H1 (cell line): ENCODE results near the gene NIFK. TPM values are rescaled to one million over a fixed set of nuclear protein-coding genes. Genes with fewer than 3 reads are reported as not detected.
"Not testable (repeated sequence)": the region's sequence is repeated elsewhere in the genome, so short reads cannot be mapped to it uniquely, and the experiment has no call there.

ENCODE experiments used
- CTCF ChIA-PET: fragments of 300-600 bp; sonication (Branson Sonifier 250); formaldehyde crosslinking; loops from one replicate; lab custom pipeline; 2021; ENCODE audit not compliant: partially characterized antibody; lab: Charles Lee
- POLR2A ChIA-PET: fragments of 300-600 bp; sonication (Branson Sonifier 250); formaldehyde crosslinking; loops from one replicate; lab custom pipeline; 2021; ENCODE audit warnings: inconsistent platforms; ENCODE audit not compliant: partially characterized antibody; lab: Charles Lee
- DNase-seq, 2 experiments: peaks; one replicate each; pipeline versions ENCODE4 v3.0.0 to v3.0.0-alpha.2; 2010 to 2022; ENCODE audit warnings: low spot score in 2 of 2, low read depth in 1 of 2, mixed read lengths in 1 of 2
- FAIRE-seq: peaks from 2 replicates; lab custom pipeline; 2011; peaks lifted over from hg19 to GRCh38; lab: Jason Lieb, UNC
- H2AFZ ChIP-seq: 2 replicates; pipeline ENCODE4 v1.8.1; 2012; ENCODE audit warnings: low read length, inconsistent platforms
- H2AK5ac ChIP-seq: 2 replicates; pipeline ENCODE4 v1.6.1; 2013; ENCODE audit warnings: low read depth, low read length
- H2BK120ac ChIP-seq: replicated peaks from 2 replicates; pipeline ENCODE3; 2013; ENCODE audit warnings: low read depth, low read length, inconsistent platforms
- H2BK12ac ChIP-seq: 2 replicates; pipeline ENCODE4 v1.6.1; 2013; ENCODE audit warnings: low read depth, low read length
- H2BK15ac ChIP-seq: 2 replicates; pipeline ENCODE4 v1.6.1; 2013; ENCODE audit warnings: low read length
- H2BK20ac ChIP-seq: 2 replicates; pipeline ENCODE4 v1.6.1; 2013; ENCODE audit warnings: low read length
- H2BK5ac ChIP-seq: 2 replicates; pipeline ENCODE4 v1.6.1; 2013; ENCODE audit warnings: low read depth, low read length
- H3K14ac ChIP-seq: 2 replicates; pipeline ENCODE4 v1.6.1; 2013; ENCODE audit warnings: inconsistent platforms; ENCODE audit not compliant: insufficient read length
- H3K18ac ChIP-seq: 2 replicates; pipeline ENCODE4 v1.6.1; 2013; ENCODE audit warnings: low read length; ENCODE audit errors: extremely low read depth
- H3K23ac ChIP-seq: 2 replicates; pipeline ENCODE4 v1.6.1; 2013; ENCODE audit warnings: inconsistent platforms; ENCODE audit not compliant: insufficient read length
- H3K23me2 ChIP-seq: 2 replicates; pipeline ENCODE4 v1.6.1; 2013; ENCODE audit warnings: low read depth, low read length
- H3K27ac ChIP-seq: 2 replicates; pipeline ENCODE4 v1.6.1; 2011; ENCODE audit warnings: low read depth, low read length, inconsistent platforms
- H3K27me3 ChIP-seq, 4 experiments: replicated peaks in 1 of 4; 1 replicate in 1 of 4; 2 replicates in 3 of 4; pipeline versions ENCODE4 v1.6.1 to v1.8.1; 2011 to 2013; ENCODE audit warnings: low read length in 3 of 4, mild to moderate bottlenecking in 3 of 4, inconsistent platforms in 2 of 4, mixed read lengths in 2 of 4, moderate library complexity in 1 of 4; ENCODE audit not compliant: control insufficient read depth in 3 of 4, insufficient read depth in 3 of 4; ENCODE audit errors: extremely low read depth in 1 of 4
- H3K36me3 ChIP-seq, 4 experiments: 2 replicates each; pipeline versions ENCODE4 v1.6.1 to v1.8.1; 2011 to 2013; ENCODE audit warnings: mild to moderate bottlenecking in 4 of 4, low read length in 3 of 4, moderate library complexity in 2 of 4, control low read depth in 1 of 4, inconsistent platforms in 1 of 4; ENCODE audit not compliant: insufficient read depth in 4 of 4, control insufficient read depth in 2 of 4
- H3K4ac ChIP-seq: replicated peaks from 2 replicates; pipeline ENCODE3; 2013; ENCODE audit warnings: low read length, low read depth, mixed read lengths, inconsistent platforms; ENCODE audit not compliant: insufficient read length
- H3K4me1 ChIP-seq, 4 experiments: replicated peaks in 1 of 4; 1 replicate in 1 of 4; 2 replicates in 3 of 4; pipeline versions ENCODE4 v1.6.1 to v1.8.1; 2011 to 2013; ENCODE audit warnings: low read length in 3 of 4, inconsistent platforms in 2 of 4, mixed read lengths in 1 of 4; ENCODE audit not compliant: insufficient read depth in 4 of 4, control insufficient read depth in 3 of 4
- H3K4me2 ChIP-seq, 2 experiments: 2 replicates each; pipeline versions ENCODE4 v1.6.1 to v1.8.1; 2011 to 2013; ENCODE audit warnings: low read depth in 2 of 2, low read length in 2 of 2, control low read depth in 1 of 2, inconsistent platforms in 1 of 2, mild to moderate bottlenecking in 1 of 2; ENCODE audit not compliant: insufficient read depth in 1 of 2
- H3K4me3 ChIP-seq, 4 experiments: fragments of 200-600, 300-600 bp in 1 of 4; sonication (generic), shearing (Covaris generic), sonication (Bioruptor Twin) in 1 of 4; 2 replicates each; pipeline versions ENCODE4 v1.5.1 to v1.8.1; 2011 to 2016; ENCODE audit warnings: low read length in 4 of 4, low read depth in 3 of 4, control low read depth in 2 of 4, inconsistent platforms in 2 of 4, mild to moderate bottlenecking in 2 of 4, mixed read lengths in 1 of 4, moderate library complexity in 1 of 4; ENCODE audit not compliant: insufficient read depth in 2 of 4; ENCODE audit errors: extremely low read depth in 1 of 4
- H3K56ac ChIP-seq: replicated peaks from 2 replicates; pipeline ENCODE3; 2013; ENCODE audit warnings: low read depth, mild to moderate bottlenecking, mixed read lengths, low read length, inconsistent platforms; ENCODE audit not compliant: insufficient read length
- H3K79me1 ChIP-seq: 2 replicates; pipeline ENCODE4 v1.6.1; 2013; ENCODE audit warnings: low read depth, low read length, control low read depth
- H3K79me2 ChIP-seq, 2 experiments: 2 replicates each; pipeline versions ENCODE4 v1.6.1 to v1.8.1; 2012 to 2013; ENCODE audit warnings: low read length in 2 of 2, mild to moderate bottlenecking in 2 of 2, inconsistent platforms in 1 of 2; ENCODE audit not compliant: insufficient read depth in 2 of 2, control insufficient read depth in 1 of 2
- H3K9ac ChIP-seq, 4 experiments: replicated peaks in 1 of 4; 1 replicate in 1 of 4; 2 replicates in 3 of 4; pipeline versions ENCODE4 v1.6.1 to v1.8.1; 2011 to 2013; ENCODE audit warnings: low read depth in 3 of 4, low read length in 3 of 4, control low read depth in 2 of 4, mild to moderate bottlenecking in 2 of 4, moderate library complexity in 2 of 4, inconsistent platforms in 1 of 4; ENCODE audit errors: extremely low read depth in 1 of 4
- H3K9me3 ChIP-seq, 2 experiments: 2 replicates each; pipeline versions ENCODE4 v1.6.1 to v1.8.1; 2012 to 2013; ENCODE audit warnings: mild to moderate bottlenecking in 2 of 2, moderate library complexity in 2 of 2, control low read depth in 1 of 2, inconsistent platforms in 1 of 2, low read depth in 1 of 2, low read length in 1 of 2, mixed read lengths in 1 of 2; ENCODE audit not compliant: insufficient read depth in 2 of 2
- H4K20me1 ChIP-seq, 2 experiments: replicated peaks in 1 of 2; 2 replicates each; pipeline versions ENCODE3 to v1.8.1; 2011 to 2013; ENCODE audit warnings: inconsistent platforms in 2 of 2, low read length in 2 of 2, mild to moderate bottlenecking in 1 of 2; ENCODE audit not compliant: insufficient read depth in 2 of 2, control insufficient read depth in 1 of 2
- H4K5ac ChIP-seq: 2 replicates; pipeline ENCODE4 v1.6.1; 2013; ENCODE audit warnings: low read length, low read depth, mixed read lengths, inconsistent platforms; ENCODE audit not compliant: insufficient read length
- H4K8ac ChIP-seq: 2 replicates; pipeline ENCODE4 v1.8.0; 2013; ENCODE audit warnings: mild to moderate bottlenecking, moderate library complexity, low read length, inconsistent platforms; ENCODE audit not compliant: insufficient read depth; ENCODE audit errors: extremely low read depth
- H4K91ac ChIP-seq: replicated peaks from 2 replicates; pipeline ENCODE3; 2013; ENCODE audit warnings: low read length, mixed read lengths, inconsistent platforms; ENCODE audit not compliant: insufficient read length
- polyA plus RNA-seq, 7 experiments: library from polyadenylated mRNA; depleted of rRNA in 3 of 7; stranded (reverse) in 5 of 7; unstranded in 2 of 7; fragments of >200 nt in 5 of 7; fragments of 200-250 nt in 2 of 7; gene quantifications; 1 replicate in 5 of 7; 2 replicates in 1 of 7; 4 replicates in 1 of 7; pipeline versions ENCODE4 v1.2.1 to v1.2.3, GENCODE V29; 2011 to 2013; ENCODE audit warnings: missing spikeins in 2 of 7, mixed read lengths in 2 of 7
- total RNA-seq: library from RNA; stranded (reverse); fragmentation: NEBNext Ultra II Directional; extraction: Animal tissue kit (Norgen Biotek cat#: 25700); gene quantifications from 2 replicates; pipeline ENCODE4 v1.2.1, GENCODE V29; 2021

Gene NIFK
- total and polyA plus RNA-seq, 2 of the 8 experiments (the other 6 are each of a cell fraction or from before 2014, with no cell fraction given) = 24.4 to 117 TPM

DNA sequence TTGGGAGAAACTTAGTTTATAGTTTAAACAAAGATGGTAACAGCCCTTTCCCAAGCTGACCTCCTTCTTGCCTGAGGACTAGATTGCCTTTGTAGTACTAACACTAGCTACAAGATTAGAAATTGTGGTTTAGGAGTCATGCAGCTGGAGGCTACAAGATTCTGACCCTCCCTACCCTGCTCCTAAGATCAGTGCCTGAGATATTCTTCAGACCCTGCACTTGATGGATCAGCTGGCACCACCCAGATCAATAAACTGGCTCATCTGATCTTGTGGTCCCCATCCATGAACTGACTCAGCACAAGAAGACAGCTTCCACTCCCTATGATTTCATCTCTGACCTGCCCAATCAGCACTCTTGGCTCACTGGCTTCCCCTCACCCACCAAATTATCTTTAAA lies 34.9 kb downstream of the NIFK start:
- H3K27ac ChIP-seq, H3K4me1 ChIP-seq, H4K8ac ChIP-seq, H3K79me2 ChIP-seq, H3K4me2 ChIP-seq, H3K4me3 ChIP-seq, DNase-seq, H3K9ac ChIP-seq, H3K18ac ChIP-seq, H2BK15ac ChIP-seq, H4K91ac ChIP-seq, H3K79me1 ChIP-seq, H3K4ac ChIP-seq, H3K36me3 ChIP-seq, H2BK5ac ChIP-seq, H2AK5ac ChIP-seq, H4K5ac ChIP-seq, H3K23ac ChIP-seq, H2AFZ ChIP-seq, H3K9me3 ChIP-seq, H3K56ac ChIP-seq, H2BK12ac ChIP-seq, FAIRE-seq, H2BK20ac ChIP-seq, H3K23me2 ChIP-seq, H3K14ac ChIP-seq, H3K27me3 ChIP-seq, H2BK120ac ChIP-seq, H4K20me1 ChIP-seq: not testable (repeated sequence)
- CTCF ChIA-PET = interaction anchor here (0.9 to 2.6 kb wide), 5 partner anchors 12 to 84 kb away, joined by 3 to 9 read pairs (median 3); no protein-coding TSS in a partner anchor
- POLR2A ChIA-PET = interaction anchor here (0.8 to 1.0 kb wide), 2 partner anchors 20 to 171 kb away, joined by 3 read pairs; partner anchors contain the start of gene RNU4ATAC
